Measurements from ENCODE around the gene ARAP3. TPM values are rescaled to one million over a fixed set of nuclear protein-coding genes. Genes with fewer than 3 reads are reported as not detected.

The ARAP3 gene
- polyA plus RNA-seq, 1 experiment = 3.5 TPM

GRCh38 chr5:141664733-141665461 lies 17.1 kb downstream of the ARAP3 start:
- Histone ChIP-seq H3K4me3 (ENCODE audit: low read depth, low read length) (no peak overlapping the region), H3K27me3 (ENCODE audit: control insufficient read depth, insufficient read depth, low read length) (no peaks in the 10 kb centered on the region), H3K27ac (ENCODE audit: low read depth, low read length) (no peak overlapping the region), H3K9me3 (ENCODE audit: control insufficient read depth, insufficient read depth, low read length) (no peaks in the 10 kb centered on the region)
- ChIA-PET POLR2A (no interaction called here), CTCF (interaction anchor here (0.5 to 2.9 kb wide), 21 partner anchors 9 to 303 kb away, joined by 3 to 27 read pairs (median 5); partner anchors contain the start of genes FCHSD1 and PCDH1)
- peak; percentile 93 for TF ChIP-seq CTCF (IDR thresholded peaks at IDR 0.05; ENCODE audit: low read depth, low read length)
- no peak for DNase-seq (ENCODE audit: low read depth, low spot score)

- TF ChIP-seq CTCF (IDR thresholded peaks at IDR 0.05; ENCODE audit: low read depth, low read length) = no peak
- CTCF ChIA-PET = interaction anchor here (0.6 to 2.9 kb wide), 9 partner anchors 27 to 297 kb away, joined by 3 to 27 read pairs (median 6); partner anchors contain the start of genes HDAC3, PCDH1 and RELL2
Measured at GRCh38 chr5:141663506-141663905, 18.5 kb downstream of the ARAP3 start.

DNA sequence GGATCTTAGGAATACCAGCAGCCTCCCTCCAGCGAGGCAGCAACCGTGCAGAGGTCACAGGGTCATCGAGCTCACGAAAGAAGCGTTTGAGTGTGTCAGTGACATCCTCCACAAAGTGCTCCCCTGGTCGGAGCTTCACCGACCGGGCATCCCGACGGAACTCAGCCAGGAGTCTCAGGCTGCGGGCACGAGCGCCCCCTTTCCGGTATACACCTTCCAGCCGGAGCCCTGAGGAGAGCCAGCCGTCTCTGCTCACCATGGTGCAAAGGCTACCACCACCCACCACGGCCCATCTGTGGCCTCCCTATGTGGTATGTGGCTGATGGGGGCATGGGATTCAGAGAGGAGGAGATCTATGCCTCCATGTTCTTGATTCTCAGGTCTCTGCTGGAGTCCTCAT lies 20.0 kb downstream of the ARAP3 start:
- TF ChIP-seq CTCF (IDR thresholded peaks at IDR 0.05; ENCODE audit: low read depth, low read length) = no peak
- ChIA-PET POLR2A (no interaction called here), CTCF (no interaction called here)
- Histone ChIP-seq H3K27me3 (ENCODE audit: control insufficient read depth, insufficient read depth, low read length) (no peaks in the 10 kb centered on the region), H3K27ac (ENCODE audit: low read depth, low read length) (no peak overlapping the region), H3K4me3 (ENCODE audit: low read depth, low read length) (no peak overlapping the region), H3K9me3 (ENCODE audit: control insufficient read depth, insufficient read depth, low read length) (peaks cover 7% of the 10 kb centered on the region; the same call in 1 of the 2 replicates)
- no peak for DNase-seq (ENCODE audit: low read depth, low spot score)

More at GRCh38 chr5:141663506-141663905, 18.5 kb downstream of the ARAP3 start:
- DNase-seq (ENCODE audit: low read depth, low spot score) = no peak
- POLR2A ChIA-PET = no interaction called here
- Histone ChIP-seq H3K27ac (ENCODE audit: low read depth, low read length) (no peak overlapping the region), H3K4me3 (ENCODE audit: low read depth, low read length) (no peak overlapping the region), H3K27me3 (ENCODE audit: control insufficient read depth, insufficient read depth, low read length) (no peaks in the 10 kb centered on the region), H3K9me3 (ENCODE audit: control insufficient read depth, insufficient read depth, low read length) (peaks cover 7% of the 10 kb centered on the region; the same call in 1 of the 2 replicates)

- no peak for TF ChIP-seq CTCF (IDR thresholded peaks at IDR 0.05; ENCODE audit: low read depth, low read length)
- ChIA-PET CTCF (interaction anchor here (0.6 to 1.8 kb wide), 4 partner anchors 34 to 303 kb away, joined by 3 to 8 read pairs (median 4); partner anchors contain the start of gene DIAPH1), POLR2A (interaction anchor here (0.8 kb wide), 1 partner anchor 21 kb away, joined by 3 read pairs; the partner anchor contains the start of genes HDAC3 and RELL2)
- Histone ChIP-seq H3K4me3 (ENCODE audit: low read depth, low read length) (no peak overlapping the region), H3K9me3 (ENCODE audit: control insufficient read depth, insufficient read depth, low read length) (peaks cover 7% of the 10 kb centered on the region; the same call in 1 of the 2 replicates), H3K27me3 (ENCODE audit: control insufficient read depth, insufficient read depth, low read length) (no peaks in the 10 kb centered on the region), H3K27ac (ENCODE audit: low read depth, low read length) (peak overlapping the region; percentile 34)
- peak; percentile 79 for DNase-seq (ENCODE audit: low read depth, low spot score)
Measured at GRCh38 chr5:141657937-141658545, 24.0 kb downstream of the ARAP3 start.
